H9 (cell line): Measurements from ENCODE around the gene MITF. TPM values are rescaled to one million over a fixed set of nuclear protein-coding genes. Genes with fewer than 3 reads are reported as not detected.

Experiments
- DNase-seq: peaks from one replicate; pipeline ENCODE4 v3.0.0-alpha.2; 2017
- H2AFZ ChIP-seq: one replicate; pipeline ENCODE4 v1.6.1; 2013; ENCODE audit warnings: mild to moderate bottlenecking, low read length, control low read depth, moderate library complexity
- H2AK5ac ChIP-seq: 2 replicates; pipeline ENCODE4 v1.6.1; 2013; ENCODE audit warnings: low read length, control low read depth, mixed read lengths; ENCODE audit not compliant: insufficient read length
- H2BK120ac ChIP-seq: one replicate; pipeline ENCODE4 v1.6.1; 2013; ENCODE audit warnings: low read depth, mild to moderate bottlenecking, low read length, control low read depth, inconsistent platforms; ENCODE audit not compliant: poor library complexity, severe bottlenecking
- H2BK12ac ChIP-seq: 2 replicates; pipeline ENCODE4 v1.6.1; 2013; ENCODE audit warnings: low read length, control low read depth, mixed read lengths, low read depth; ENCODE audit not compliant: insufficient read length
- H2BK15ac ChIP-seq: 2 replicates; pipeline ENCODE4 v1.6.1; 2013; ENCODE audit warnings: low read depth, low read length, control low read depth
- H2BK20ac ChIP-seq: one replicate; pipeline ENCODE4 v1.6.1; 2013; ENCODE audit warnings: low read depth, mild to moderate bottlenecking, low read length, control low read depth, inconsistent platforms; ENCODE audit not compliant: poor library complexity, severe bottlenecking
- H2BK5ac ChIP-seq: 2 replicates; pipeline ENCODE4 v1.6.1; 2013; ENCODE audit warnings: low read length, control low read depth, mixed read lengths; ENCODE audit not compliant: insufficient read length
- H3K14ac ChIP-seq: 2 replicates; pipeline ENCODE4 v1.6.1; 2013; ENCODE audit warnings: low read length, control low read depth; ENCODE audit not compliant: insufficient read depth
- H3K18ac ChIP-seq: 2 replicates; pipeline ENCODE4 v1.6.1; 2013; ENCODE audit warnings: low read depth, mild to moderate bottlenecking, mixed read lengths, low read length, control low read depth; ENCODE audit not compliant: insufficient read length
- H3K23ac ChIP-seq: 2 replicates; pipeline ENCODE4 v1.6.1; 2013; ENCODE audit warnings: low read length, control low read depth, mixed read lengths, low read depth; ENCODE audit not compliant: insufficient read length
- H3K23me2 ChIP-seq: 2 replicates; pipeline ENCODE4 v1.6.1; 2013; ENCODE audit warnings: low read depth, mild to moderate bottlenecking, mixed read lengths, low read length, control low read depth; ENCODE audit not compliant: insufficient read length, poor library complexity, severe bottlenecking
- H3K27ac ChIP-seq: 2 replicates; pipeline ENCODE4 v1.5.1; 2013; ENCODE audit warnings: low read length, control low read depth, mixed read lengths, low read depth; ENCODE audit not compliant: insufficient read length
- H3K27me3 ChIP-seq: 2 replicates; pipeline ENCODE4 v1.6.1; 2013; ENCODE audit warnings: low read length, control low read depth, inconsistent platforms; ENCODE audit not compliant: insufficient read depth
- H3K4ac ChIP-seq: 2 replicates; pipeline ENCODE4 v1.6.1; 2013; ENCODE audit warnings: low read depth, mild to moderate bottlenecking, control low read depth, inconsistent platforms, low read length, moderate library complexity
- H3K4me1 ChIP-seq: 2 replicates; pipeline ENCODE4 v1.6.1; 2013; ENCODE audit warnings: low read length, control low read depth, inconsistent platforms; ENCODE audit not compliant: insufficient read depth
- H3K4me2 ChIP-seq: 2 replicates; pipeline ENCODE4 v1.6.1; 2013; ENCODE audit warnings: low read length, control low read depth, mixed read lengths; ENCODE audit not compliant: insufficient read length, insufficient read depth
- H3K56ac ChIP-seq: 2 replicates; pipeline ENCODE4 v1.6.1; 2013; ENCODE audit warnings: low read depth, mild to moderate bottlenecking, mixed read lengths, low read length, control low read depth; ENCODE audit not compliant: insufficient read length
- H3K79me1 ChIP-seq: 2 replicates; pipeline ENCODE4 v1.6.1; 2013; ENCODE audit warnings: low read depth, mild to moderate bottlenecking, moderate library complexity, low read length, control low read depth, inconsistent platforms; ENCODE audit not compliant: insufficient read depth, poor library complexity, severe bottlenecking
- H3K79me2 ChIP-seq: 2 replicates; pipeline ENCODE4 v1.6.1; 2013; ENCODE audit warnings: low read length, control low read depth, inconsistent platforms; ENCODE audit not compliant: insufficient read depth
- H3K9ac ChIP-seq: 2 replicates; pipeline ENCODE4 v1.6.1; 2013; ENCODE audit warnings: low read length, control low read depth, mixed read lengths; ENCODE audit not compliant: insufficient read length; ENCODE audit errors: extremely low read depth
- H3K9me3 ChIP-seq: one replicate; pipeline ENCODE4 v1.6.1; 2013; ENCODE audit warnings: low read depth, low read length, inconsistent platforms; ENCODE audit not compliant: control insufficient read depth
- H3T11ph ChIP-seq: one replicate; pipeline ENCODE4 v1.6.1; 2013; ENCODE audit warnings: mild to moderate bottlenecking, low read length, control low read depth, inconsistent platforms
- H4K20me1 ChIP-seq: one replicate; pipeline ENCODE4 v1.6.1; 2013; ENCODE audit not compliant: control insufficient read depth, insufficient read length, insufficient read depth
- H4K5ac ChIP-seq: 2 replicates; pipeline ENCODE4 v1.6.1; 2013; ENCODE audit warnings: low read depth, mild to moderate bottlenecking, mixed read lengths, low read length, control low read depth; ENCODE audit not compliant: insufficient read length
- H4K8ac ChIP-seq: replicated peaks from 2 replicates; pipeline ENCODE4 v1.6.1; 2013; ENCODE audit warnings: low read length, control low read depth, mixed read lengths, low read depth; ENCODE audit not compliant: insufficient read length
- H4K91ac ChIP-seq: 2 replicates; pipeline ENCODE4 v1.6.1; 2013; ENCODE audit warnings: low read depth, mild to moderate bottlenecking, moderate library complexity, mixed read lengths, low read length, control low read depth; ENCODE audit not compliant: insufficient read length
- H3K27ac Mint-ChIP-seq, 3 experiments: 2 replicates in 2 of 3; 3 replicates in 1 of 3; pipeline ENCODE4 v1.8.0; 2020 to 2021; ENCODE audit warnings: mixed read lengths in 3 of 3, mild to moderate bottlenecking in 1 of 3, moderate library complexity in 1 of 3
- H3K27me3 Mint-ChIP-seq: 2 replicates; pipeline ENCODE4 v1.8.0; 2021; ENCODE audit warnings: low read depth, mild to moderate bottlenecking, moderate library complexity, mixed read lengths
- H3K36me3 Mint-ChIP-seq, 3 experiments: 2 replicates in 2 of 3; 3 replicates in 1 of 3; pipeline ENCODE4 v1.8.0; 2020 to 2021; ENCODE audit warnings: low read depth in 3 of 3, mixed read lengths in 3 of 3; ENCODE audit not compliant: insufficient read depth in 1 of 3
- H3K4me1 Mint-ChIP-seq, 2 experiments: 2 replicates each; pipeline ENCODE4 v1.8.0; 2020; ENCODE audit warnings: mixed read lengths in 2 of 2
- H3K4me3 Mint-ChIP-seq, 2 experiments: 2 replicates in 1 of 2; 3 replicates in 1 of 2; pipeline ENCODE4 v1.8.0; 2020 to 2021; ENCODE audit warnings: mild to moderate bottlenecking in 2 of 2, mixed read lengths in 2 of 2, moderate library complexity in 1 of 2
- H3K9me3 Mint-ChIP-seq, 2 experiments: 2 replicates in 1 of 2; 3 replicates in 1 of 2; pipeline ENCODE4 v1.8.0; 2020; ENCODE audit warnings: mild to moderate bottlenecking in 2 of 2, mixed read lengths in 2 of 2, moderate library complexity in 1 of 2
- CTCF ChIP-seq: fragments of 200-600 bp; sonication (generic); conservative IDR thresholded peaks from 3 replicates; pipeline ENCODE4 v1.8.0; 2021; ENCODE audit warnings: antibody characterized with exemption, mild to moderate bottlenecking
- WGBS: extraction: QIAGEN DNeasy Blood & Tissue Kit; methylation state at CpG from one replicate; pipeline ENCODE4 v1.1.7; 2013; ENCODE audit warnings: missing lambda C conversion rate, low lambda C conversion rate, mixed read lengths; ENCODE audit not compliant: insufficient read length; ENCODE audit errors: extremely low coverage; 5-methylcytosine and 5-hydroxymethylcytosine counted together
- total RNA-seq: library from RNA; stranded (reverse); gene quantifications from 2 replicates; pipeline ENCODE4 v1.2.1, GENCODE V29; 2021

MITF gene
- total RNA-seq, 1 experiment from 2014 or later, result 0.81 TPM

- H3K9me3 Mint-ChIP-seq, result peaks cover 0 to 3% of the 10 kb centered on the region in 2 experiments; a peak in 1 of 5 replicates
- Histone ChIP-seq H3K23me2 (no peaks in the 10 kb centered on the region), H3K27ac (no peak overlapping the region), H3K23ac (no peak overlapping the region), H3K4me2 (no peak overlapping the region), H3K27me3 (no peaks in the 10 kb centered on the region), H3K79me1 (no peaks in the 10 kb centered on the region), H4K91ac (no peak overlapping the region), H2BK120ac (no peak overlapping the region), H3K9ac (no peak overlapping the region), H2BK15ac (no peak overlapping the region), H3K14ac (no peak overlapping the region), H3K56ac (no peak overlapping the region), H4K8ac (no peak overlapping the region), H2BK20ac (no peak overlapping the region), H2AFZ (no peak overlapping the region), H3K9me3 (peaks cover 5% of the 10 kb centered on the region), H3K79me2 (no peaks in the 10 kb centered on the region), H3K18ac (no peak overlapping the region), H3K4ac (no peak overlapping the region), H2AK5ac (no peak overlapping the region), H2BK12ac (no peak overlapping the region), H2BK5ac (no peak overlapping the region), H4K5ac (no peak overlapping the region), H4K20me1 (no peaks in the 10 kb centered on the region), H3K4me1 (no peaks in the 10 kb centered on the region), H3T11ph (no peak overlapping the region)
- H3K36me3 Mint-ChIP-seq, result no peaks in the 10 kb centered on the region; a peak in 1 of 7 replicates
- WGBS, result no CpG with 5 or more reads among the region's 5 CpGs
- no peaks in the 10 kb centered on the region for H3K4me1 Mint-ChIP-seq
- TF ChIP-seq CTCF, result no peak
- H3K27me3 Mint-ChIP-seq, result peaks cover 5% of the 10 kb centered on the region; the same call in 1 of the 2 replicates
- H3K4me3 Mint-ChIP-seq, result no peak overlapping the region
- DNase-seq, result no peak
- H3K27ac Mint-ChIP-seq, result 0 out of 7 replicates have a peak overlapping the region, but pooled peaks of 1 of the 3 experiments have one; percentile 17
Observed at GRCh38 chr3:69697381-69697780, 41.9 kb upstream of the MITF start.
